Stimulated activated naive CD8-positive, alpha-beta T cell treated with anti-CD3 and anti-CD28 coated beads, Interleukin-15, Interleukin-2, amounts not matched to agents 100 U/mL and 50 U/mL, for 24 hours (primary cell): Measurements from ENCODE around the gene TMEM255B.
"Not testable (repeated sequence)": the region's sequence is repeated elsewhere in the genome, so short reads cannot be mapped to it uniquely, and the experiment has no call there.

ENCODE experiments used
- ATAC-seq: fragments of 150-1000 bp; cut with Tn5 transposase; one replicate; pipeline ENCODE4 v1.10.0; 2021
- DNase-seq: peaks from one replicate; pipeline ENCODE4 v3.0.0; 2021

The TMEM255B gene

DNA sequence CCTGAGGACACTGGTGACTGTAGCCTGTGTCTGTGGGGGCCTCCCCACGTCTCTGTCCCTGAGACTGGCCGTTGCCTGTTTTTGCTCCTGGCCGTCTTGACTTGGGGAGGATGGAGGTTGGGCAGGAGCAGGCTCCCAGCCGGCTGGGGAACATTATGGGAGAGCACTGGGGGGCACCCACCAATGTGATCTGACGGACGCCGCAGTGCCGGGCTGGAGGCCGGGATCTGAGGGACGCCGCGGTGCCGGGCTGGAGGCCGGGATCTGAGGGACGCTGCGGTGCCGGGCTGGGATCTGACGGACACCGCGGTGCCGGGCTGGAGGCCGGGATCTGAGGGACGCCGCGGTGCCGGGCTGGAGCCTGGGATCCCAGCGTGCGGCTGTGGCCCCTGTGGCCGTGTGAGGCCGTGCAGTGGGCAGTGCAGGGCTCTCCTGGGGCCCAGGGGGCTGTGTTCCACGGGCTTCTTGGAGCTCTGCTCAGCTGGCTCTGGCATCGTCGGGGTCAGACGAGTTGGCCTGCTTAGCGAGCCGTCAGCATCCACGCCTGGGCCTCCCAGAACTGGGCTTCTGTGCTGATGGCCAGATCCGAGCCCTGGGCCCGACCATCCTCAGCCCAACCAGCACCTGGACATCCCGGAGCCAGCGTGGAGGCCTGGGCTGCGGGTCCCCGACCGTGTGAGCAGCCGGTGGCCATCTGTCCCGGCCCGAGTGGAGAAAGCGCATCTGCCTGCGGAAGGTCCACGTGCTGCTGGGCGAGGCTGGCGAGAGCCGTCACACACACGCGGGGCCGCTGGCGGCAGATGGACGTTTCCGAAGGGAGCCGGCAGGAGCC lies 59.0 kb downstream of the TMEM255B start:
- no peak for DNase-seq
- no peak for ATAC-seq

DNA sequence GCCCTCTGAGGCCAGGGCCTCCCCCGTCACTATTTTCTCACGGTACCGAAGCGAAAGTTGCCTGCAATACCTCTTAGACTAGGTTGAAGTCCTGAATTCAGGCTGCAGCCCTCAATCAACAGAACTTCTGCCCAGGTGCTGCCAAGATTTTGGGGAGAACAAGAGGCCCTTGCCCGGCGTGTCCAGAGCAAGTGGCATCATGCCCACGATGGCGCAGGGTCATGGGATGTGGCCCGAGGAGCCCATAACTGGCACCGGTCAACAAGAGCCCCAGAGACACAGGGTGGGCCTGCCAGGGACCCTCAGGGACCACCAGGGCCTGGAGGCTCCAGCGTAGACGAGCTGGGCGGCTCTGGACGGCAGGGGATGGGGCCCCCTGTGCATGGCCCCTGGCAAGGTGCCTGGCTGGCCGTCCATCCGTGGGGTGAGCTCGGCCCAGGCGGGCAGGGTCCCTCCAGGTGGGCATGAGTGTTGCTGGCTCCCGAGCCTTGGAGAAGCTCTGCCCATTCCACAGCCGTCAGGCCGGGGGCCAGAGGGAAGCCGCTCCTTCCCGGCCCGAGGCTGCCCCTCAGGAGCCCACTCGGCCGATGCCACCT lies 59.8 kb downstream of the TMEM255B start:
- ATAC-seq (no peak), DNase-seq (no peak)

DNA sequence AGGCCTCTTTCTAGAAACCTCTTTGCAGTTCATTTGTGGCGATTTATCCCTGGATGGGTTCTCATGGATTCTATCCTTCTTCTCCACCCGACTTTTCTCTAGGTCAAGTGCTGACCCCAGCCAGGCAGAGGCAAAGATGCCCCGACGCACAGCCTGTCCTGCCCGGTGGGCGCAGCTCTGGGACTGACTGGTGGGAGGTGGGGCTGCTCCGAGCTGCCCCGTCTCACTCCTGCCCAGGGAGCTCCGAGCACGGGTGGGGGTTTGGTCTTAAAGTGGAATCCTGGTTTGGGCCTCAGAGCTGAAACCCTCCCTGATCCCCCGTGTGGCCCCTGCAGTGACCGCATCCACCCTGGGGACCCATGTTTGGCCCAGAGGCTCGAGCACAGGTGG lies 60.3 kb downstream of the TMEM255B start:
- DNase-seq (no peak), ATAC-seq (no peak)

DNA sequence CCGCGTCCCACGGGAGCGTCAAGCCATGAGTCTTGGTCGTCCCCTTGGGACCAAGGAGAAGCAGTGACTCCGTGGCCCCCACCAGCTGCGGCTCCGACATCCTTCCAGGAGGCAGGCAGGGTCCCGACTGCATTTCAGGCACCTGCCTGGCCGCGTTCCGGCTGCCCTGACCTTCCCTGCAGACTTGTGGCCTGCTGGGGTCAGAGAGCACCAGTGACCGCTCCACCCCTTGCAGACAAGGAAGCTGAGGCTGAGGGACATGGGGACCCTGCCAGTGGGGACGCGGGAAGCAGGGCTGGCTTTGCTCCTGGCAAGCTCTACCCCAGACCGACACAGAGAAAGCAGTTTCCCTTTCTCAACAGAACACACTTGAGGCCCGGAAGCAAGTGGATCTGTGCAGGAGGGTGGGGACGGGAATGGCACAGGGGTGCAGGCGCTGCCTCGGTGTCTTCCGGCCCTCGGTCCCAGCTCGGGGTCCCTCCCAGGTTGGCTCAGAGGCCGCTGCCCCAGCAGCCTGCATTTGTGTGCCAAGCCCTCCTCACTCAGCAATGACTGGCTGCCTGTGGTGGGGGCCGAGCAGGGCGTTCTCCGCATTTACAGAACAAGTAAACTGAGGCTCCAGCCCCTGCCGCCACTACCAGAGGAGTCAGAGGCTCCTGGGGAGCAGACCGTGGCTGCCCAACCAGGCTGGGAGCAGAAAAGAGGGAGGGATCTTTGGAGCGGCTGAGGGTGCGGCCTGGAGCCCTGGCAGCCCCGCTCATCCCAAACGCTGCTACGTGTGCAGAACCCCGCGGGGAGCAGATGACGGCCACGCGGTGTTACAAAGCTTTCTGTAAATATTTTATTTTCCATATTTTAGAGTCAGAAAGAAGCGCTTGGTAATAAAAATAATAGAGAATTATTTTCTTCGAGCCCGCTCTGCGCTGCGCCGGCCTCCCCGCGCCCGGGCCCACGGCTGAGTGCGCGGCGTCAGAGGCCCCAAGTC lies 61.0 kb downstream of the TMEM255B start:
- DNase-seq (no peak), ATAC-seq (no peak)

DNA sequence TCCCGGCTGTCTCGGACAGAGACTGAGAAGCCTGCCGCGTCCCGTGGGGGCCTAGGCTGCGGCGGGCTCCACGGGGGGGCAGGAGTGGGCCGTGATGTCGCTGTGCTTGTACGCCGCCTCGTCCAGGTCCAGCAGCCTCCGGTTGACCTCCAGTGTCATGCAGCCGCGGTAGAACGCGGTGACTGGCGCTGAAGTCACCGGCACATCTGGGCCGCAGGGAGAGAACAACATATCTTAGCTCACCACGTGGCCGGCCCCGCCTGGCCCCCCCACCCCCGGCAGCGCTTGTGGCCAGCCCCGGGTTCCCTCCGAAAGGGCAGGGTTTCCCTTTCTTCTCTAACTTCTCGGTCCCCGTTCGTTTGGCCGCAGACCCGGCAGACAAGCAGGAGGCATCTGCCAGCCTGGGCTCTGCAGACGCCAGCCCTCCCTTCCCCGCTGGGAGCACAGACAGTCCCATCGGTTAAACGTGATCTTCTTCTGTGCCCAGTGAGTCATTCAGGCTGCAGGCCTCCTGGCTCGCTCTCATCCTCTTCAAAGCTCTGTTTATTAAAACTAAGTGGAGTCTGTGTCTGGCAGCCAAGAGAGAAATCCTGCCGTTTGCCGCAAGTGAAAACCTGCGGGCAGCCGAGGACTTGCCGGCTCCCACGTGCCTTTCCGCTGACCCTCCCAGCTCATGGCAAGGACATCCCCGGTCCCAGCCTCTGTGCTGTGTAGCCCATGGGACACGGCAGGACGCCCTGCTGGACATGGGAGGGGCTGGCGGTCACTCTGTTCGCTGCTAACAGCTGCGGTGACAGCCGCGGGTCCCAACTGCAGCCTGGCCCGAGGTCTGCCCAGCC lies 62.0 kb downstream of the TMEM255B start:
- ATAC-seq (no peak), DNase-seq (no peak)

DNA sequence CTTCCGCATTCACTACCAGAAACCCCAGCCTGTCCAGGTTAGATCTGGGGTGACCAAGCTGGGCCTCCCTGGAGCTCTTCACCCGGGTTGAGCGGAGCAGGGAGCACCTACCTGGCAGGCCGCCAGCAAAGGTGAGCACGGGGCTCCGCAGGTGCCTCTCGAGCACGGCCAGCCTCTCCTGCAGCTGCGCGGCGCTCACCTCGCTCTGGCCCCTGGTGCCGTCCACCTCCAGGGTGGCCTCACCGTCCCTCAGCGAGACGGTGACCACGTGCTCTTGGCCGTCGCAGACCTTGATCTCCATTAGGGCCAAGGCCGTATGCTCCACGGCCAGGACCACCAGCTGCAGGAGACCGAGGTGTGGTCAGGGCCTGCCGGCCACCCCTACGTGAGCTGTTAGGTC lies 62.8 kb downstream of the TMEM255B start:
- no peak for DNase-seq
- ATAC-seq: no peak

DNA sequence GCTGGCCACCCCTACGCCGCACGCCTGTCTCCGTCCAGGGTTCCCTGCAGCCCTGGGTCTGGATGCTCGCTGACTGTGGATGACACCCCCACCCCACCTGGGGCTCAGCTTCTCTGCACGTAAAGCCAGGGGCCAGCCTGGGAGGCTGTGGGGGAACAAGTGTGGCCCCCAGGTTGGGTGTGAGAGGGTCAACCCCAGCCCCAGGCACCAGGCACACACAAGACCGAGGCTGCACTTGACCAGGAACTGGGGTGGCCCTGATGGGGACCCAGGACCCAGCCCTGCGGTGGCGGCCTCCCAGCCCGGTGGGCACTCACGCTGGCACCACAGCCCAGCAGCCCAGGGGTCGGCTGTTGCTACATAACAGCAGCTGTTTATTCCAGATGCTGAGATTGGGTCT lies 63.2 kb downstream of the TMEM255B start:
- DNase-seq (no peak), ATAC-seq (no peak)

DNA sequence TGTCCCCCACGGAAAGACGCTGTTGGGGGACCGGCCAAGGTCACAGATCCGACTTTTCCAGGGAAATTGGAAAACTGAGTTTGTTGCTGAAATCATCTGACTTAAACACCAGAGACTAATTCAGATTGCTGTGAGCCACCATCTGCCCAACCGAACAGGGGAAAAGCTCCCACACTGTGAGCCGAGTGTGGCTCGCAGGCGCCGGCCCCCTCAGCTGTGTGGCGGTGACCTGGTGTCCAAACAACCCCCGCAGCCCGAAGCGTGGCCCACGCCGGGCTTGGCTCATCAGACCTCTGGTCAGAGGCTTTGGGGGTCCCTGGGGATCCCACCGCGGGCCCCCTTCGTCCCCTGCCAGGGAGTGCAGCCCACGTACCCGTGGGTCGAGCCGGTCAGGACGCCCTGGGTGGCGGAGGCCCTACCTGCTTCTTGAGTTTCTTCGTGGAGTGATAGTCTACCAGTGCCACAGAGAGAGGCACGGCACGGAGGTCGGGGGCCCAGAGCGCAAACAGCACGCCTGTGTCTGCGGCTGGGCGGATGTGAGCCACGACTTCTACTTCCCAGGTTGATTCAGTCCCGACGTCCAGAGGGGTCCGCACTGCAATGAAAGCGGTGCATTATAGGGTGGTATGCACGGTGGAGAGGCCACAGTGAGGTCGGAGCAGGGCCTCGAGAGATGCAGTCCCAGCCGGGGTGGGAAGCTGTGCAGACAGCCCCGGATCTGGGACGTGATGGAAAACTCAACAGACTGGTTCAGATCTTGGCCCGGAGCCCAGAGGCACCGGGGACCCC lies 64.1 kb downstream of the TMEM255B start:
- ATAC-seq (no peak), DNase-seq (no peak)

DNA sequence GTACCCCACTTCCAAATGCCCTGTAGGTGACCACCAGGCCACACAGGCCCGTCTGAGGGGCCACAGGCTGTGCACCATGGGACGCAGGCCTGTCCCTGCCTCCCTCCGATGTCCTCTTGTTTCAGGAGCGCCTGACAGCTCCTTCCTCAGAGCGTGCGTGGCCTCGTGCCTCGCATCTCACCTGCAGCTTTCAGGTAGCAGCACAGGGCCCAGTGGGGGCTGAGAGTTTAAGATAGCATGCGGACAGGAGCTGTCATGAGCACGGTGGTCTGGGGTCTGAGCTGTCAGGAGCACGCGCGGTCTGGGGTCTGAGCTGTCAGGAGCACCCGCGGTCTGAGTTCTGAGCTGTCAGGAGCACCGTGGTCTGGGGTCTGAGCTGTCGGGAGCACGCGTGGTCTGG lies 64.7 kb downstream of the TMEM255B start:
- ATAC-seq (no peak), DNase-seq (no peak)

DNA sequence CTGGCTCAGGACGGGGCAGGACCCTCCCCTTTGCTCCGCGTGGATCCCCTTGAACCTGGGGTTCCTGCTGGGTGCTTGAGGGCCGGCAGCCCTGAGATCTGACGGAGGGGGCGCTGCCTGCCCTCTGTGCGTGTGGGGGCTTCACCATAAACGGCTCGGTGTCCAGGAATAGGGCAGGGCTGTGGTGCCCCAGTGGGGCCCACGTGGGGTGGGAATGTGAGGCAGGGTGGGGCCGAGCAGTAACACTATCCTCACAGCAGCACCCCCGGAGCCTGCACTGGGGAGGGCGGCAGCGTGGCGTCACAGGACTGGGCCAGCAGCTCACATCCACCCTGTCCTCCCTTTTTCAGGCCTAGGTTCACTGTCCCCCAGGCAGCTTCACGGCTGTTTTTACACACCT lies 66.8 kb downstream of the TMEM255B start:
- ATAC-seq: no peak

DNA sequence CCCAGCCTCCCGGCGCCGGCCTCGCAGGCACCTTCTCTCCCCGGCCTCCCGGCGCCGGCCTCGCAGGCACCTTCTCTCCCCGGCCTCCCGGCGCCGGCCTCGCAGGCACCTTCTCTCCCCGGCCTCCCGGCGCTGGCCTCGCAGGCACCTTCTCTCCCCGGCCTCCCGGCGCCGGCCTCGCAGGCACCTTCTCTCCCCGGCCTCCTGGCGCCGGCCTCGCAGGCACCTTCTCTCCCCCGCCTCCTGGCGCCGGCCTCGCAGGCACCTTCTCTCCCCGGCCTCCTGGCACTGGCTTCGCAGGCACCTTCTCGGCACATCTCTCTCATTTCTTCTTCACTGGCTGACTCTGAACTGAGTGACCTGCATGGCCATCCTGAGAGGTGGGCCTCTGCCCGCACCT lies 67.4 kb downstream of the TMEM255B start:
- not testable (repeated sequence) for ATAC-seq, DNase-seq

More for the DNA sequence above, 66.8 kb downstream of the TMEM255B start:
- no peak for DNase-seq

DNA sequence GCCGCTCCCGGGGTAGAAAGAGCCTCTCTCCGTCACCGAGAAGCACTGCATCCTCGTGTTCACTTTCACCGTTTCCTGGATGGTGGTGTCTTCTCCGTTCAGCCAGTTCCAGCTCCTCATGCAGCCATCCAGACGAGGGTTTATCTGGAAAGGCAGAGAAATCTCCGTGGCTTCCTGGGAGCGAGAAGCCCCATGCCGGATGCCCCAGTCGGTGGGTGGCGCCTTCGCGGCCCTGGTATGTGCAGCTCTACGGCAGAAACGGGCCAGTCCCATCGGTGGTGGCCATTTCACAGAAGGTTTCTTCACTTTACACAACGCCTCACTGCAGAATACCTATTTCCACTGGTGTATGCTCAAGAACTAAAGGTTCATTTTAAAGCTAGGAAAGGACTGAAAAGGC lies 68.0 kb downstream of the TMEM255B start:
- DNase-seq: no peak
- no peak for ATAC-seq

DNA sequence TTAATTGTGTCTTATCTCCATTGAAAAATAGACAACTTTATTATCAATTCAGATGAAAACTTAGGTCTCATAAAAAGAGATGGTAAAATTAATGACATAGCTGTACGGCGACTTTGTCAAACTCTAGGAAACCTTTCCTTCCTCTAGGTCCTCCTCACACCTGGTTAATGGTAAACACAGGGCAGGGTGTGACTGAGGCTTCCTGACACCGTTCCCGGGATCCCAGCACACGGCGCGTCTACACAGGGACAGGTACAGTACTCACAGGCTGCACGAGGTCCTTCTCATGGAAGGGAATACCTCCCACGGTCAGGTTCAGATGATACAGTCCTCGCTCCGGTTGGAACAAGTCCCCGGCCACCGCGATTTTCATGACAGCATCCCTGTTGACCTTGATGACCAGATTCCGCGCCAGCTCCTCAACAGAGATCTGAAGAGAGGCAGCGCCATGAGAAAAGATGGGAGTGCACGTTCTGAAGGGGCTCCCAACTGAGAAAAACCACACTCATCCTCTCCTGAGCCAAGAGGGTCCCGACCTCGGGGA lies 69.3 kb downstream of the TMEM255B start:
- ATAC-seq (no peak), DNase-seq (no peak)

DNA sequence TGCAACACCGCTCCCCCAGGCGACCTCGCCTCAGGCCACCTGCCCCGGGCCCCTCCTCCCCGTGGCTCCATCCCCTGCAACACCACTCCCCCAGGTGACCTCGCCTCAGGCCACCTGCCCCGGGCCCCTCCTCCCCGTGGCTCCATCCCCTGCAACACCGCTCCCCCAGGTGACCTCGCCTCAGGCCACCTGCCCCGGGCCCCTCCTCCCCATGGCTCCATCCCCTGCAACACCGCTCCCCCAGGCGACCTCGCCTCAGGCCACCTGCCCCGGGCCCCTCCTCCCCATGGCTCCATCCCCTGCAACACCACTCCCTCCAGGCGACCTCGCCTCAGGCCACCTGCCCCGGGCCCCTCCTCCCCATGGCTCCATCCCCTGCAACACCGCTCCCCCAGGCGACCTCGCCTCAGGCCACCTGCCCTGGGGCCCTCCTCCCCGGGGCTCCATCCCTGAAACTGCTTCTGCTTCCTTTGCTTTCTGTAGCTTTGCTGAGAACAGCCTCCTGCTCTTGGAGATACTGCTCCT lies 71.5 kb downstream of the TMEM255B start:
- ATAC-seq: not testable (repeated sequence)

DNA sequence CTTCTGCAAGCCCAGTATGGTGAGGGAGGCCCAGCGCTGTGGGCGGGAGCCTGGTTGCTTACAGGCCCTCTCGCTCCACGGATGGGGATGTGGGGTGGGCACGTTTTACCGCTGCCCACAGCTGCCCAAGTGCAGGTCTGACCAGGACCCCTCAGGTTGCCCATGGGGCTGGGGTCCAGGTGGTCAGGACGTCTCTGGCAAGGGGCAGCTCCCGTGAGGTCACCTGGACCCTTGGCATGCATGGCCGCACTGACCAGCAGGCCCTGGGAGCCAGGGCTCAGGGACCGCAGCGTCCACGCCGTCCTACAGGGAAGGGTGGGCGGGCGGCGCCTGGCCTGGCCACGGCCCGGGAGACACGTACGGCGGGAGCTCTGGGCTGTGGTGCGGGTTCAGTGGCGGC lies 72.0 kb downstream of the TMEM255B start:
- no peak for ATAC-seq
- DNase-seq: no peak

More for the DNA sequence above, 71.5 kb downstream of the TMEM255B start:
- not testable (repeated sequence) for DNase-seq

DNA sequence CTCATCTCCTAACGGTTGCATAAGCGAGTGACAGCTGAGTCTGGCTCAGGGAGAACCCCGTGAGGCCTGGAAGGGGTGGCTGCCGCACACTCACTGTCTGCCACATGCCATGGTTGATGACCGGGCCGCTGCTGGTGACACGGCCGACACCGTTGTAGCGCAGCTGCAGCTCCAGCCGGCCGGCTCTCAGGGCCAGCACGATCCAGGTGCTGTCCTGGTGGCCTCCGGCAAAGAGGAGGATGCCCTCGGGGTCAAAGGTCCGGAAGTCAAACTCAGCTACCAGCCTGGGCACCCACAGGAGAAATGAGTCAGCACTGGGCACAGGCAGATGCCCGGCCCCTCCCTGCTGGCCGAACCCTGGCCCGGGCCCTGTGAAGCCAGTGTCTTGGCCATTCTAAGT lies 73.2 kb downstream of the TMEM255B start:
- ATAC-seq (no peak), DNase-seq (no peak)

DNA sequence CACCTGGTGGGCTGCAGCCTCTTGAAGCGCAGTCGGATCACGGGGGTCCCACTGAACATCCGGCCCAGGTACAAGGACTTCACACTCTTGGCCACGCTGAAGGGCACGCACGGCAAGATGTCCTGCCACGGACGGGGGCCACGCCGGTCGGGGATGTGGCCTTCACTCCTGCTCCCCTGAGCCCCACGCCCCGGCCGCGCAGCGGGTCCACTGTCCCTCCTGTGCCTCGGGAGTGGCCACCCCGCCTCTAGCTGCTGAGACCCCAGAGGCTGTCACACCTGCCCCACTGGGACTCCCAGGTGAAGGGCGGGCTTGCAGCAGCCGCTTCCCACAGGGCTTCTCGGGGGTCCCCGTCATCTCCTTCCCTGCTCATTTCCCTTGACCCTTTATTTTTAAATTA lies 73.6 kb downstream of the TMEM255B start:
- ATAC-seq (no peak), DNase-seq (no peak)

DNA sequence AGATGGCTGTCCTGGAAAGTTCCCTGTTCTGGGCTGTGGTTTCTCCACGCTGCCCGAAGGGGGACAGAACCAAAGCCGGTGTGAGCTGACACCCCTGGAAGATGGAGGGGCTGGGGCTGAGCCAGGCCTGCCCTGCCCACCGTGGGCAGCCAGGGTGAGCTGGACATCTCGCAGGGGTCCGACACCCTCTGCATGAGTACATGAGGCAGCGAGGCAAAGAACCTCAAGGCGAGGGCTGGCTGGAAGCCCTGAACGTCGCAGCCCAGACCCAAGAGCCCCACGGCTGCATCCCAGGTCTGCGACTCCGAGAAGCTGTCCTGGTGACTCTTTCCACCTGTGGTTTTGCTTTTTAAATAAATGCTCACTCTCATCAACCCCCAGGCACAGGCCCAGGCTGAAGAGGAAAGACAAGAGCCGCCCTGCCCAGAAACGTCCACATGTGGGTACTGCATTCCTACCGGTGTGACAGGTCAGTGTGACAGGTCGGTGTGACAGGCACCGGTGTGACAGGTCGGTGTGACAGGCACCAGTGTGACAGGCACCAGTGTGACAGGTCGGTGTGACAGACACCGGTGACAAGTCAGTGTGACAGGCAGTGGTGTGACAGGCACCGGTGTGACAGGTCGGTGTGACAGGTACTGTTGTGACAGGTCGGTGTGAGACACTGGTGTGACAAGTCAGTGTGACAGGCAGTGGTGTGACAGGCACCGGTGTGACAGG lies 74.2 kb downstream of the TMEM255B start:
- no peak for ATAC-seq
- DNase-seq: no peak

DNA sequence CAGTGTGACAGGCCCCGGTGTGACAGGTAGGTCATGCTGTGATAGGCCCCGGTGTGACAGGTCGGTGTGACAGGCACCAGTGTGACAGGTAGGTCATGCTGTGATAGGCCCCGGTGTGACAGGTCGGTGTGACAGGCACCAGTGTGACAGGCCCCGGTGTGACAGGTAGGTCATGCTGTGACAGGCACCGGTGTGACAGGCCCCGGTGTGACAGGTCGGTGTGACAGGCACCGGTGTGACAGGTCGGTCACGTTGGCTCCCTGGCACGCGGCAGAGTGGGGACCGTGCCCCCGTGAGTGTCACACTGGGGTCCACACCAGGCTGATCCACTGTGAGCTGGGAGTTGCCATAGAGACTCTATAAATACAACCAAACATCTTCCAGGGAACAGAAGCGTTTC lies 75.0 kb downstream of the TMEM255B start:
- DNase-seq, ATAC-seq: not testable (repeated sequence)
